ENCODE data around the gene GOLGA6L9.
A peak's percentile ranks its signal among the peaks of the same experiment; 100 is the strongest.
"Not testable (repeated sequence)": the region's sequence is repeated elsewhere in the genome, so short reads cannot be mapped to it uniquely, and the experiment has no call there.

Gene GOLGA6L9, protein sequence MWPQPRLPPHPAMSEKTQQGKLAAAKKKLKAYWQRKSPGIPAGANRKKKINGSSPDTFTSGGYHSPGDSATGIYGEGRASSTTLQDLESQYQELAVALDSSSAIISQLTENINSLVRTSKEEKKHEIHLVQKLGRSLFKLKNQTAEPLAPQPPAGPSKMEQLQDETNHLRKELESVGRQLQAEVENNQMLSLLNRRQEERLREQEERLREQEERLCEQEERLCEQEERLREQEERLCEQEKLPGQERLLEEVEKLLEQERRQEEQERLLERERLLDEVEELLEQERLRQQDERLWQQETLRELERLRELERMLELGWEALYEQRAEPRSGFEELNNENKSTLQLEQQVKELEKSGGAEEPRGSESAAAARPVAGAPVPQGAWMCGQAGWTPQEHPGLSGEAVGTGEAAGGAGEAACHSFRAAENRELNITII
- long read RNA-seq, donor 1 = 0 reads
- long read RNA-seq, donor 2 = 0 reads
- long read RNA-seq, donor 3, full-length matches to known transcripts = 1 of 6 reads
- long read RNA-seq, donor 3, partial matches to known transcripts = 5 of 6 reads
- long read RNA-seq, donor 3, other reads (novel, unspliced or antisense) = 0 of 6 reads
- long read RNA-seq, donor 4 = 0 reads
- long read RNA-seq, donor 5, partial matches to known transcripts = 6 of 6 reads
- long read RNA-seq, donor 5, other reads (novel, unspliced or antisense) = 0 of 6 reads
- long read RNA-seq, donor 6 = 0 reads
- long read RNA-seq, donor 7 = 0 reads
- long read RNA-seq, donor 8, full-length matches to known transcripts = 2 of 7 reads
- long read RNA-seq, donor 8, partial matches to known transcripts = 5 of 7 reads
- long read RNA-seq, donor 8, other reads (novel, unspliced or antisense) = 0 of 7 reads

- DNase-seq = not testable (repeated sequence)
Observed at GRCh38 chr15:82429693-82430092, at the start of gene GOLGA6L9. Gene GOLGA6L9 (plus strand): TSS chr15:82429816. CDS start chr15:82430080, 264 bp downstream.

GRCh38 chr15:82381330-82381955, 48.2 kb upstream of the GOLGA6L9 start:
- DNase-seq = not testable (repeated sequence)

GRCh38 chr15:82387209-82387608, 42.4 kb upstream of the GOLGA6L9 start:
- not testable (repeated sequence) for DNase-seq

DNA sequence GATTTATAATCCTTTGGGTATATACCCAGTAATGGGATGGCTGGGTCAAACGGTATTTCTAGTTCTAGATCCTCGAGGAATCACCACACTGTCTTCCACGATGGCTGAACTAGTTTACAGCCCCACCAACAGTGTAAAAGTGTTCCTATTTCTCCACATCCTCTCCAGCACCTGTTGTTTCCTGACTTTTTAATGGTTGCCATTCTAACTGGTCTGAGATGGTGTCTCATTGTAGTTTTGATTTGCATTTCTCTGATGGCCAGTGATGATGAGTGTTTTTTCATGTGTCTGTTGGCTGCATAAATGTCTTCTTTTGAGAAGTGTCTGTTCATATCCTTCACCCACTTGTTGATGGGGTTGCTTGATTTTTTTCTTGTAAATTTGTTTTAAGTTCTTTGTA, 39.5 kb upstream of the GOLGA6L9 start:
- not testable (repeated sequence) for DNase-seq

DNA sequence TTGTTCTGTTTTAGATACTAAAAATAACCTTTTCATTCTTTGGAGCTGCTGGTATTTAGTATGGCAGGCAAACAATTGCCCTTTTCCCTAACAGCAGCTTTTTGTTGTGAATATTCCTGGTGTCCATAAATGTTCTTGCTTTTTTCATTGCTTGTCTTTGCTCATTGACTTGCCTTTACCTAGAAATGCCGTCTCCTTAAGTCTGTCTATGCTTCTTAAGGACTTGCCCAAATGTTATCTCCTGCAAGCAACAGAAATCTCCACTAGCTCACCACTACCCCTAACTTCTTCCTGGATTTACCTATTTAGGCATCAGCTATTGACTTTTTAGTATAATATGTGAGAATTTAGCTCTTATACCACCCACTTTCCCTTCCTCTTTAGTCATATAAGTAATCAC, 37.5 kb upstream of the GOLGA6L9 start:
- not testable (repeated sequence) for DNase-seq

DNA sequence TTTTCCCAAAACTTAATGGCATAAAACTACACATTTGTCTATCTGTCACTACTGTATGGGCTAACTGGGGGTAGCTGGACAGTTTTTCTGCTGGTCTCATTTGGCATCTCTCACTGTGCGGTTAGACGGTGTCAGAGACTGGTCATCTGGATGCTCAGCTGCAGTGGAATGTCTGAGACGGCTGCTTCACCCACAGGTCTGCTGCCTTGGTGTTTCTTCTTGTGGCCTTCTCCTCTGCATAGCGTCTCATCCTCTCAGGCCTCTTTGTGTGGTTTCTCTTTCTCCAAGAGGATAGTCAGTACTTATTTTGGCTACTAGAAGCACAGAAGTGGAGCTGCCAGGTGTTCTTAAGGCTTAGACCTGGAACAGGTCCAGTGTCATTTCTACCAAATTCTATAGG, 35.9 kb upstream of the GOLGA6L9 start:
- no peak for DNase-seq

DNA sequence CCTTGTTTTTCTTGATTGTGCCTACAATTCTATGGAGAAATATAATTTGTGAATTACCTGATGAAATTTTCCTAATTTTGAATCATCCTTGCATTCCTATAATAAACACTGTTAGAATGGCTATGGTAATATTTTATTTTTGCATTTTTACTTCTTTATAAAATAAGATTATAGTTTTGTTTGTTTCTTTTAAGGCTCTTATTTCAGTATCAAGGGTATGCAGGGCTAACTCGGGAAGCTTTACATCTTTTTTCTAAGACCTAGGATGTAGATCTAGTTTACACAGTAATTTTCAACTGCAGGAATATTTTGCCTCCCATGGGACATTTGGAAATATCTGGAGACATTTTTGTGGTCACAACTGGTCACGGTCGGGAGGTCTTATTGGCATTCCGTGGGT, 33.8 kb upstream of the GOLGA6L9 start:
- not testable (repeated sequence) for DNase-seq

DNA sequence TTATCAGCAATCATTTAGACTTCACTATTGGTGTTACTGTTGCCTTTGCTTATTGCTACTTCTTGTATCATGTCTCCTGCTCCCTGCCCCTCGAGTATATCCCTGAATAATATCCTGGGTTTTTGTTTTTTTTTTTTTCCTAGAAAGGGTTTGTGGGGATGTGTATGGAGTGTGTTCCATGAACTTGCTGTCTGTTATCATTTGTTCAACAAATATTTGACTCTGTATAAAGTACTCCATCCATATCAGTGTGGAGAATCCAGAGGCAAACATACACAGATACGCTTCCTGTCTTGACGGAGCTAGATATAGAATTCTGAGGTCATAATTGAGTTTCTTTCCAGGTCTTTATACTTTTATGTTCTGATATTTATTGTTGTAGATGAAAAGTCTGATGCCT, 31.8 kb upstream of the GOLGA6L9 start:
- no peak for DNase-seq

GRCh38 chr15:82398785-82399184, 30.8 kb upstream of the GOLGA6L9 start:
- no peak for DNase-seq

GRCh38 chr15:82399366-82400103, 30.1 kb upstream of the GOLGA6L9 start:
- not testable (repeated sequence) for DNase-seq

DNA sequence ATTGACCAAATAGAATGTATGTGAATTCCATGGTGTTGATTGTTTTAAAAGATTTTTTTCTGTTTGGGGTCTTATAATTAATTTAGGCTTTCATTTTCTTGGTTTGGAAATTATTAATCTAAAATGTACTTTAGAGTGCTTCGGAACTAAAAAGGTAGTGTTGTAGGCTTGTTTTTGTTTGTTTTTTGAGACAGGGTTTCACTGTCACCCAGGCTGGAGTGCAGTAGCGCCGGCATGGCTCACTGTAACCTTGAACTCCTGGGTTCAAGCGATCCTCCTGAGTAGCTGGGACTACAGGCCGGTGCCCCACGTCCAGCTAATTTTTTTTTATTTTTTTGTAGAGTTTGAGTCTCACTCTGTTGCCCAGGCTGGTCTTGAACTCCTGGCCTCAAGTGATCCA, 27.7 kb upstream of the GOLGA6L9 start:
- not testable (repeated sequence) for DNase-seq

DNA sequence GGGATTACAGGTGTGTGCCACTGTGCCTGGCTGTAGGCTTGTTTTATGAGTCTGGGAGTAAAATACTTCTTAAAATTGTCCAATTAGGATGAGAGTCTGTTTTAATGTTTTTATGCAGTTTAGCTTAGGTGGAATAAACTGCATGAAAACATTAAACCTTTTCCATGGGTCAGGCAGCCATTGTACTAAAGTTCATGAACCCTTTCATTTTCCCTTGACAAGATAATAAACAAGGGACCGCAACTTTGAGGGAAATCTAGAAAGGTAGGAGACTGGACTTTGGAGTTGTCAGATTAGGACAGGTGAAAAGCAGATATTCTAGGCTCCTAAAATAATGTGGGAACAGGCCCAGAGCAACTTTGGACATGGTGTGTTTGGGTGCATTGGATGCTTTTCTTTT, 27.3 kb upstream of the GOLGA6L9 start:
- not testable (repeated sequence) for DNase-seq

GRCh38 chr15:82406211-82406610, 23.4 kb upstream of the GOLGA6L9 start:
- not testable (repeated sequence) for DNase-seq

DNA sequence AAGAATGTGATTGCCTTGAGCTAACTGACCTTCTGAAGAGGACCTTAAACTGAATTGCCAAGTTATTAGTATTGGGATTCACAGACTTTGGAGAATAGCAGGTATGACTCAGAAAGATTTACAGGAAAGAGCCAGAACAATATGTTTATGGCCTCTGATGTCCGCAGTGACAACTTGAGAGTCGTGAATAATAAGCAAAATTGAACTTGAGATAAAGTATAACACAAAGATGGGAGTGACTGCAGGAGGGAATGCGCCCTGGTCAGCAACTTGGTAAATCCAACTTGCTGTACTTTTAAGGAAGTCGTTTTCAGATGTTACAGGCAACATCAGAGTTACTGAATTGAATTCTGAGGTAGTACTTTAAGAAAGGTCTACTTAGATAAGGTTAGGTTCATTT, 19.3 kb upstream of the GOLGA6L9 start:
- not testable (repeated sequence) for DNase-seq

DNA sequence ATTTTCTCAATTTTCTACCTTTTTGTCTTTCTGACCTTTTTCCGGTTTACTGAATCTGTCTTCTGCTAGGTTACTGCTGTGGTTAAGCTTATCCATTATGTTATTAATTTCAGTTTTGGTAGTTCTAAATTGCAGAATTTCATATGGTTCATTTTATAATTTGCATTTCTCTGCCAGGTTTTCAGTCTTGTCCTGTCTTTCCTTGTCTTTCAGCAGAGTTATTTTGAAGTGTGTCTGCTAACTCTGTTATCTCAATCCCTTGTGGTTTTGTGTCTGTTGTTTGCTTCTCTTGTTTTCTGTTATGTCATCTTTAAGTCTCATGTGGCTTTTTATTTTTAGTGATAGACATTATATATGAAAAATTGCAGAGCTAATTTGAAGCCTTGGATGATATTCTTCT, 18.0 kb upstream of the GOLGA6L9 start:
- DNase-seq = not testable (repeated sequence)

DNA sequence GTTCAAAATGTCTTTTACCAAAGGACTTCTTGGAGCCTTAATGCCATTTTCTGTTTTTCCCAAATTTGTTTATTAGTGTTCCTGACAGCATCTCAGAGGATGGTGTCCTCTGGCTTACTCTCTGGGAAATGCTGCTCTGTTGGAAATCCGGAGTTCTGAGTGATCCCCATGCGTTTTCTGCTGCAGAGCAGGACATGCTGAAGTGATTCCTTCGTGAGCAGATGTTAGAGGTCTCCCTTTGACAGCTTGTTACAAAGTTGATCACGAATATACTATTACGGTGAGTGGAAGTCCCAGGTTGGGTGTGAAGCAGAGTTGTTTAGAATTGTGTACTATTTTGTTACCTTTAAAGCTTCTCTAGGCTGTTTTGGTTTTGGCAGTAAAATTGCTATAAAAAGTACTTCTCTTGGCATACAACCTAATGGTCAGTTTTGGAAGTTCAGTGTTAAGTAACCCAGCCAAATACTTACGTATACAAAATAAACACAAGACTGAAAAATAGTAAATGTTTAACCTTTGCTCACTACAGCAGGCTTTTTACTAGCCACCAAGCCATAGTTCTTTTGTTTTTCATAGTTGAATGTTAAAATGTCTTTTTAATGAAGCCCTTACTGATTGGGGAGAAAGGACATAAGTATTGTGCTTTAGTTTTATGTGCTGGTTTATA, 15.0 kb upstream of the GOLGA6L9 start:
- peak; percentile 11 for DNase-seq

DNA sequence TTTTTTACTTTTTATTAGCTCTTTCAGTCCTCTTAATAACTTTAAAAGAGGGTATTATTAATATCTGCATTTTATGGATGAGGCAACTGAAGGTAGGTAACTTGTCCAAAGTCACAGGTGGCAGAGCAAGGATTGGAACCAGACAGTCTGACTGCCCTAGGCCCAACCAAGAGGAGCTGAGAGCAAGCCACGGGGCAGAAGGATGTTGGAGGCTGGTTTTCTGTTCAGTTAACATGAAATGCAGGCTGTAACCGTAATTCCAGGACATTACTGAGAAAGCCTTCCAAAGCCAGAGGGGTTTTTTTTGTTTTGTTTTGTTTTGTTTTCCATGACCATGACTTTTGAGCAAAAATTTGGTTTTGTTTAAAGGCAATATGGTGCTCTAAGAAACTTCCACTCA, 9.1 kb upstream of the GOLGA6L9 start:
- not testable (repeated sequence) for DNase-seq

DNA sequence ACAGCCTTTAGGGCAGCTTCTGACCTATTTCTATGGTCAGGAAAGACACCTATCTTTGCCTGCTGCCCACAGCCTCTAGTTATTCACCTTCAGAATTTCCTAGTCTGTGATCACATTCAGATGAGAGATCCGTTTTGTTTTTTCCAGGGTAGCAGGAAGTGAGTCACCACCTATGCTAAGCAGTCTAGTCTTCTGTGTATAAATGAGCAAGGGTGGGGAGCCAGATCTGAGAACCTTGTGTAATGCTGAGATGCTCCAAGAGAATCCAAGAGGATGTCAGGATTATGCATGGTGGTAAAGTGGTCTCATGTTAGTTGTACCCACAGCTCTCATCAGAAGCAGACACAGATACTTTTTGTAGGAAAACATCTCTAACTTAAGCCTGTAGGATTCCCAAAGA, 8.7 kb upstream of the GOLGA6L9 start:
- not testable (repeated sequence) for DNase-seq

DNA sequence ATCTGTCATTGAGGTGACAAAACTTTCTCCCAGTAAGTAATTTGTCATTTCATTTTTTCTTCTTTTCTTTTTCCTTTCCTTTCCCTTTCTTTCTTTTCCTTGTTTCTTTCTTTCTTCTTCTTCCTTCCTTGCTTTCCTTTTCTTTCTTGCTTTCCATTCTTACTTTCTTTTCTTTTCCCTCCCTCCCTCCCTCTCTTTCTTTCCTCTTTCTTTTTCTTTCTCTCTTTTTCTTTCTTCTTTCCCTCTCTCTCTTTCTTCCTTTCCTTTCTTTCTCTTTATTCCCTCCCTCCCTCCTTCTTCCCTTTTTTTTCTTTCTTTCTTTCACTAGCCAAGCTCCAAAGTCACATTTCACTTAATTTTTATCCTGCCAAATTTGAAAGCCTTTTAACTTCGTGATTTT, 2.5 kb upstream of the GOLGA6L9 start:
- DNase-seq = not testable (repeated sequence)

GRCh38 chr15:82445420-82445819, 15.8 kb downstream of the GOLGA6L9 start:
- not testable (repeated sequence) for DNase-seq

- DNase-seq = not testable (repeated sequence)
Observed at GRCh38 chr15:82457336-82457735, 27.7 kb downstream of the GOLGA6L9 start.

Data from right kidney (tissue), 9 donors.